ENCODE measurements around the gene MTHFR.

- TF ChIP-seq POLR2A (IDR thresholded peaks at IDR 0.05) = no peak
- TF ChIP-seq, protein P1, sequence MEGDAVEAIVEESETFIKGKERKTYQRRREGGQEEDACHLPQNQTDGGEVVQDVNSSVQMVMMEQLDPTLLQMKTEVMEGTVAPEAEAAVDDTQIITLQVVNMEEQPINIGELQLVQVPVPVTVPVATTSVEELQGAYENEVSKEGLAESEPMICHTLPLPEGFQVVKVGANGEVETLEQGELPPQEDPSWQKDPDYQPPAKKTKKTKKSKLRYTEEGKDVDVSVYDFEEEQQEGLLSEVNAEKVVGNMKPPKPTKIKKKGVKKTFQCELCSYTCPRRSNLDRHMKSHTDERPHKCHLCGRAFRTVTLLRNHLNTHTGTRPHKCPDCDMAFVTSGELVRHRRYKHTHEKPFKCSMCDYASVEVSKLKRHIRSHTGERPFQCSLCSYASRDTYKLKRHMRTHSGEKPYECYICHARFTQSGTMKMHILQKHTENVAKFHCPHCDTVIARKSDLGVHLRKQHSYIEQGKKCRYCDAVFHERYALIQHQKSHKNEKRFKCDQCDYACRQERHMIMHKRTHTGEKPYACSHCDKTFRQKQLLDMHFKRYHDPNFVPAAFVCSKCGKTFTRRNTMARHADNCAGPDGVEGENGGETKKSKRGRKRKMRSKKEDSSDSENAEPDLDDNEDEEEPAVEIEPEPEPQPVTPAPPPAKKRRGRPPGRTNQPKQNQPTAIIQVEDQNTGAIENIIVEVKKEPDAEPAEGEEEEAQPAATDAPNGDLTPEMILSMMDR (IDR thresholded peaks at IDR 0.05) = no peak
These were observed 16.4 kb downstream of the MTHFR start for GRCh38 chr1:11789126-11790067.
